Brain microvascular endothelial cell (primary cell): ENCODE measurements around the gene SLC22A23.

Experiments used
- DNase-seq: peaks from one replicate; pipeline ENCODE4 v3.0.0-alpha.2; 2020
- H3K27ac ChIP-seq: fragments of 250-450 bp; sonication (Bioruptor Pico); 2 replicates; pipeline ENCODE4 v1.5.1; 2020; ENCODE audit warnings: mild to moderate bottlenecking, moderate library complexity
- H3K27me3 ChIP-seq: fragments of 250-450 bp; sonication (Bioruptor Pico); replicated peaks from 2 replicates; pipeline ENCODE4 v1.5.1; 2020; ENCODE audit warnings: mild to moderate bottlenecking
- H3K36me3 ChIP-seq: fragments of 250-450 bp; sonication (Bioruptor Pico); replicated peaks from 2 replicates; pipeline ENCODE4 v1.5.1; 2020; ENCODE audit warnings: mild to moderate bottlenecking
- H3K4me3 ChIP-seq: 2 replicates; pipeline ENCODE4 v1.5.1; 2011; ENCODE audit warnings: low read depth, mild to moderate bottlenecking, control low read depth, low read length, moderate library complexity
- in situ Hi-C: cut with HindIII; loops from 2 replicates; pipeline ENCODE4 v1.10.0; 2017; ENCODE audit warnings: low sequenced_read_pairs, low pct_ligation_motif_present
- TF ChIP-seq, protein P1 (sequence below): IDR thresholded peaks from 2 replicates; pipeline ENCODE4 v1.5.1; 2011; ENCODE audit warnings: low read depth, mild to moderate bottlenecking, moderate library complexity, low read length, control low read depth, inconsistent platforms; ENCODE audit errors: missing control alignments

The SLC22A23 gene

DNA sequence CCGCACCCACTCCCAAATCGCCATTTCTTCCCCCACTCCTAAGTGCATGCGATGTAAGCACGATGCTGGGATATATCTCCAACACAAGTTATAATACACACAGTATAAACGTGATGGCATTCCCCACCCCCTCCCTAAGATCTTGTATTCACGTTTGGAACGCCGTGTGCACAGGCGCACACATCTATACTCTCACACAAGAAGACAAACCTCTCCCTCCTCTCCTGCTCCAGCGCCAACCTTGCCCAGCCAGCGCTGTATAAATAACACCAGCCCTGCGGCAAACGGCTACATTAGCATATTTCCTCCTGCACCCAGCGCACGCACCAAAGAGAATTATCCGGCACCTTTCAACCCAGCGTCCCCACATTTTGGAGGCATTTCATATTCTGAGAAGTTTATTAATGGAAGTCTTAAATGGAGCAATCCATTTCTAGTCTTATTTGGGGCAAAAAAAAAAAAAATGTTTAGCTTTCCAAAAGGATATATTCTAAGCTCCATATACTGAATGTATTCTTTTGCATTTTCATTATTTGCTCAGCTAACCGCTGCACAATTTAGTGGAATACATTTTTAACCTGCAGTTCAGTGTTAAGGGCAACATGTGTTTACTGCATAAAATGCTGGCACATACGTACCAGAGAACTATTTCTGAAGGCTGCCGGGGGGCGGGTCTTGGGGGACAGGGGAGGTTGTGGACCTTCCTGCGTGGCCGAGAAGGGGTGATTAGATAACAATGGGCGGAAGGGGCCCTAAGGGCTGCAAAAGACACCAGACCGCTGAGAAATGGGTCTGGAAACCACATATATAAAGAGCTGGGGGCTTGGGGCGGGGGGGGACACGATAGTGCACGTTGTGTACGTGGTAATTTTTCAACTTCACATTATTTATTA is 1.1 kb upstream of the SLC22A23 start:
- H3K27me3 ChIP-seq, result no peaks in the 10 kb centered on the region
- TF ChIP-seq, protein P1, sequence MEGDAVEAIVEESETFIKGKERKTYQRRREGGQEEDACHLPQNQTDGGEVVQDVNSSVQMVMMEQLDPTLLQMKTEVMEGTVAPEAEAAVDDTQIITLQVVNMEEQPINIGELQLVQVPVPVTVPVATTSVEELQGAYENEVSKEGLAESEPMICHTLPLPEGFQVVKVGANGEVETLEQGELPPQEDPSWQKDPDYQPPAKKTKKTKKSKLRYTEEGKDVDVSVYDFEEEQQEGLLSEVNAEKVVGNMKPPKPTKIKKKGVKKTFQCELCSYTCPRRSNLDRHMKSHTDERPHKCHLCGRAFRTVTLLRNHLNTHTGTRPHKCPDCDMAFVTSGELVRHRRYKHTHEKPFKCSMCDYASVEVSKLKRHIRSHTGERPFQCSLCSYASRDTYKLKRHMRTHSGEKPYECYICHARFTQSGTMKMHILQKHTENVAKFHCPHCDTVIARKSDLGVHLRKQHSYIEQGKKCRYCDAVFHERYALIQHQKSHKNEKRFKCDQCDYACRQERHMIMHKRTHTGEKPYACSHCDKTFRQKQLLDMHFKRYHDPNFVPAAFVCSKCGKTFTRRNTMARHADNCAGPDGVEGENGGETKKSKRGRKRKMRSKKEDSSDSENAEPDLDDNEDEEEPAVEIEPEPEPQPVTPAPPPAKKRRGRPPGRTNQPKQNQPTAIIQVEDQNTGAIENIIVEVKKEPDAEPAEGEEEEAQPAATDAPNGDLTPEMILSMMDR, result no peak
- H3K27ac ChIP-seq, result no peak overlapping the region
- H3K4me3 ChIP-seq, result peak overlapping the region; percentile 53
- H3K36me3 ChIP-seq, result no peaks in the 10 kb centered on the region
- no peak for DNase-seq
- in situ Hi-C loops, result no loop called here

DNA sequence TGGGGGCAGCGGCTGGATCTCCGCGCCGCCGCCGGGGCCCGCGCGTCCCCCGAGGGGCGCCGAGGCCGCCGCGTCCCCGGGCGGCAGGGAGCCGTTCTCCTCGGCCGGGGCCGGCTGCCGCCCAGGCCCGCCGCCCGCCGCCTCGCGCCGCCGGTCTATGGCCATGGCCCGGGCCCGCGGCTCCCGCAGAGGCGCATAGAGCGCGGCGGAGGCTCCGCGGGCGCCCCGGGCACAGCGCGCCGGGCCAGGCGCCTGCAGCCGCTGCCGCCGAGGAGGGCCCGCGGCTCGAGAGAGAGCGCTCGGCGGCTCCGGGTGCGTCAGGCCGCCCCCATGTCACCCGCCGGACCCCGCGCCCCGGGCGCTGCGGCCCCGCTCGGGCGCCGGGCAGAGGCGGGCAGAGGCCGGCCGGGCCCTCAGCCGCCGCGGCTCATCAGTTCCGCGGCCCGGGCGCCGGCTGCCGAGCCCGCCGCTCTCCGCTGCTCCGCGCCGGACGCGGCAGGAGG is 404 bp downstream of the SLC22A23 start:
- Histone ChIP-seq H3K27me3 (no peaks in the 10 kb centered on the region), H3K27ac (no peak overlapping the region), H3K4me3 (peak overlapping the region; percentile 65), H3K36me3 (no peaks in the 10 kb centered on the region)
- in situ Hi-C loops, result no loop called here
- TF ChIP-seq, protein P1, result no peak
- no peak for DNase-seq

DNA sequence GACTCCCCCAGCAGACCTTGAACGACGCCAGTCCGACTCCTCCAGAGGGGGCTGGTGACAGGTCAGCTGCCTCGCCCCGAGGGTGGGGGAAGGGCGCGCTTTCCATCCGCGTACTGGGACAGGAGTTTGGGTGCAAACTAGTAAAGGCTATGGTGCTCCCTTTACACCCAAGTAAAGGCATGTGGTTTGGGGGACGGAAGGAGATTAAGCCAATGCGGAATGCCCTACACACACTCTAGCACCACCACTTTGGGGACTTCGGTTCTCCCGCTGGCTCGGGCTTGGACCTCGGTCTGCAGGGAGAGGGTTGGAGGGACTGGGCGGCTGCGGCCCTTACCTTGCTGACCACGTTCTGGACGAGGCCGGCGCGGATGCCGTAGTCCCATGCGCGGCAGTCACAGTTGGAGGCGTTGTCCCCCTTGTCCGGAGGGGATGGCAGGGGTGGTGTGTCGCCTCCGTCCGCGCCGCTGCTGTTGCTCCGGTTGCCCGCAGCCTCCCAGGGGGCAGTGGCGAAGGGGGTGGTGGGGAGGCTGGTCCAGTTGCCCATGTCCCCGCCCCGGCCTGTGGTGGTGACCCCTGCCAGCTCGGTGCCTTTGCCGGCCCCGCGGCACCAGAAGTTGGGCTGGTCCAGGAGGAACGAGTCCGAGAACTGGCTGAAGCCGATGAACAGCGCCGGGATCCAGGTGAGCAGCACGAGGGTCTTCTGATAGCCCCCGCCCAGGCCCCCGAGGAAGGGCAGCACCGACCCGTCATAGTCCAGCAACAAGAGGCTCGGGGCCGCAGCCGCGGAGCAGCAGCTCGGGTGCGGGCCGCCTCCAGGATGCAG is 1.1 kb downstream of the SLC22A23 start:
- in situ Hi-C loops, result no loop called here
- Histone ChIP-seq H3K4me3 (peak overlapping the region; percentile 65), H3K27me3 (no peaks in the 10 kb centered on the region), H3K36me3 (no peaks in the 10 kb centered on the region), H3K27ac (no peak overlapping the region)
- TF ChIP-seq, protein P1, result no peak
- DNase-seq, result no peak

DNA sequence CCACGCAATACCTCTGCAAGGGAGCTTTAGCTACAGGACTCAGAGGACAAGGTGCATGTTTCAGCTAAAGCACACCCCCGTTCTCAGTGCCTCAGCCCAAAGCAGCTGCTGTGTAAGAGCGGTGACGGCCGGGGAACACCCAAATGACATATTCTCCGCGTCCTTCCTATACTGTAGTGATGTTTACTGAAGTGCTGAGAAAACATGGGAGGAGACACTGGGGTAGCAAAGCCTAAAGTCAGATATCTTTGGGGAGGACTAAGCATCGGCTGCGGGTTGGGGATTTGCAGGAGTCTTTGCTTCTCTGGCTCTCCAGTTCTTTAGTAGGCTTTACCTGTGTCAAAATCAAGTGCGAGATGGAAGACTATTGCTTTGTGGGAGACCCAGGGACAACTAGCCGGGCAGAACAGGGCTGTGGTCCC is 1.7 kb downstream of the SLC22A23 start:
- DNase-seq, result no peak
- no peaks in the 10 kb centered on the region for H3K36me3 ChIP-seq
- no peak overlapping the region for H3K27ac ChIP-seq
- TF ChIP-seq, protein P1, result no peak
- no peaks in the 10 kb centered on the region for H3K27me3 ChIP-seq
- peak overlapping the region; percentile 65 for H3K4me3 ChIP-seq
- in situ Hi-C loops, result no loop called here

DNA sequence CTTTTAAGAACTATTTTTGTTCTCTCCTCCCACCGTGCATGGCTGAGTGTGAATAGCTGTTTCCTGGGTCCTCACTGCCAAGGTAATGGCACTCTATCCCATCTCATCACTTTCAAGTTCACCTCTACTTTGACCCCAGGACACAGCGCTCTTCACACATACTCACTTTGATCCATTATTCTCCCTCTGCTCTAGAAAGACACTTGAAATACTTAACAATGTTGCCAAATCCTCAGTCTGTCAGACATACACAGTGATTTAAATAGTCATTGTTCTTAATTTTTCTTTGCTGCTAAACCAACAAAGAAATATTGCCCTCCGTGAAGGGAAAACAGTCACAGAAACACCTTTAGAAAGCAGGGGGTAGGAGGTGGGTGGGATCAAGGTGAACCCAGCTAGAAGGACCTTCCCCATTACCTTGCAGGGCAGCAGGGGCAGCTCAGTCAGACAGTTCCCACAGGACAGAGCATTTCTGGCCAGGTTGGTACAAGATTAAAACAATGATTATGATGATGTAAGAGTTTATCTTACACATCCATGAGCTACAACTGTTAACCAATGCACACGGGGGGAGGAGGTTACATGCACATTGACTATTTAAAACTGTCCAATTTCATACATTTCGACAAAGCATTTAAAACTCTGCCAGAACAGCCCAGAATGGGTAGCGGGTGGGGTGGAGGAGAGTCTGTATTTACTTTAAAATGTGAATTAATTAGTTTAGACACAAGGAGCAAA is 2.4 kb downstream of the SLC22A23 start:
- TF ChIP-seq, protein P1, result no peak
- H3K27ac ChIP-seq, result no peak overlapping the region
- no peaks in the 10 kb centered on the region for H3K36me3 ChIP-seq
- H3K27me3 ChIP-seq, result no peaks in the 10 kb centered on the region
- DNase-seq, result no peak
- in situ Hi-C loops, result no loop called here
- H3K4me3 ChIP-seq, result peak overlapping the region; percentile 65
